Stimulated activated naive CD8-positive, alpha-beta T cell treated with anti-CD3 and anti-CD28 coated beads, Interleukin-15, Interleukin-2, amounts not matched to agents 100 ng/mL and 50 ng/mL, for 24 hours (primary cell): ENCODE results near the gene WASHC4.
A peak's percentile ranks its signal among the peaks of the same experiment; 100 is the strongest.

ENCODE experiments used
- H3K27ac Mint-ChIP-seq: one replicate; pipeline ENCODE4 v1.8.0; 2021; ENCODE audit warnings: mild to moderate bottlenecking, mixed read lengths
- H3K27me3 Mint-ChIP-seq: one replicate; pipeline ENCODE4 v1.8.0; 2021; ENCODE audit warnings: mixed read lengths
- H3K36me3 Mint-ChIP-seq: one replicate; pipeline ENCODE4 v1.8.0; 2021; ENCODE audit warnings: low read depth, mixed read lengths
- H3K4me1 Mint-ChIP-seq: one replicate; pipeline ENCODE4 v1.8.0; 2021; ENCODE audit warnings: low read depth, mixed read lengths
- H3K4me3 Mint-ChIP-seq: one replicate; pipeline ENCODE4 v1.8.0; 2021; ENCODE audit warnings: mild to moderate bottlenecking, mixed read lengths
- H3K9me3 Mint-ChIP-seq: one replicate; pipeline ENCODE4 v1.8.0; 2021; ENCODE audit warnings: mixed read lengths

The WASHC4 gene

DNA sequence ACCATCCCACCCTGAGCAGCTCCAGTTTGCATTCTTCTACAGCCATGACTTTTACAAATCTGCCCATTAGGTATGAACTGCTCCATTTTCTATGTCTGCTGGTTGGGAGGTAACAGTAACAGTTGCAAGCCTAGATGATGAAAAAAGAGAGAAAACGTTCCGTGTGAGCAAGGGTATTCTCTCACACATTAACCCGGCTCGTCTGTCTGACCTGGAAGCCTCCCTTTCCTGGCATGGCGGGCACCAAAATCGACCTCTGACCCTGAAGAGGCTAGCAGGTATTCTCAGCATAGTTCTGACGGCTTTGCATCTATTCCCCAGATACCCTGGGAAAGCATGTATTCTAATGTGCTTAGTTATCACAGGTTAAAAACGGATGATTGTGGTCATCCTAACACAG lies 96.6 kb downstream of the WASHC4 start:
- H3K27ac Mint-ChIP-seq = peak overlapping the region; percentile 67
- no peaks in the 10 kb centered on the region for H3K9me3 Mint-ChIP-seq
- no peak overlapping the region for H3K4me3 Mint-ChIP-seq
- H3K27me3 Mint-ChIP-seq = no peaks in the 10 kb centered on the region
- H3K4me1 Mint-ChIP-seq = peaks cover 16% of the 10 kb centered on the region
- peaks cover 41% of the 10 kb centered on the region for H3K36me3 Mint-ChIP-seq

DNA sequence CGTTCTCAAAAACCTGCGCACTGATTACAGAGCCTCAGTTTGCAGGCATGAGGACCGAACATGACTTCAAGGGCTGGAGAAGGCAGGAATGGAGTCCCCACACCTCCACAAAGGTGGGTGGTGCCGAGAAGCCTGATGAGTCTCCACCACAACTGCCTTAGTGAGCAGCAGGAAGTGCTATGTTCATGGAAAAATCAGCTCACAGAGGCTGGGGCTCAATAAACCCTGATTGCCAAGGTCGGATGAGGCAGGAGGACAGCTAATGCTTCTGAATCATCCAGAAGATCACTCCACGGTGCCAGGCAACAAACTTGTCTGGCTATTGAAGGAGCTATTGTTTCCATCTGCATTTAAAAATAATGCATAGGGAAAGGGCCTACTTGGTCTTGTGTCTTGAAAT lies 97.4 kb downstream of the WASHC4 start:
- Mint-ChIP-seq H3K4me1 (peaks cover 16% of the 10 kb centered on the region), H3K4me3 (peak overlapping the region; percentile 31), H3K9me3 (no peaks in the 10 kb centered on the region), H3K36me3 (peaks cover 41% of the 10 kb centered on the region), H3K27ac (peak overlapping the region; percentile 72), H3K27me3 (no peaks in the 10 kb centered on the region)

DNA sequence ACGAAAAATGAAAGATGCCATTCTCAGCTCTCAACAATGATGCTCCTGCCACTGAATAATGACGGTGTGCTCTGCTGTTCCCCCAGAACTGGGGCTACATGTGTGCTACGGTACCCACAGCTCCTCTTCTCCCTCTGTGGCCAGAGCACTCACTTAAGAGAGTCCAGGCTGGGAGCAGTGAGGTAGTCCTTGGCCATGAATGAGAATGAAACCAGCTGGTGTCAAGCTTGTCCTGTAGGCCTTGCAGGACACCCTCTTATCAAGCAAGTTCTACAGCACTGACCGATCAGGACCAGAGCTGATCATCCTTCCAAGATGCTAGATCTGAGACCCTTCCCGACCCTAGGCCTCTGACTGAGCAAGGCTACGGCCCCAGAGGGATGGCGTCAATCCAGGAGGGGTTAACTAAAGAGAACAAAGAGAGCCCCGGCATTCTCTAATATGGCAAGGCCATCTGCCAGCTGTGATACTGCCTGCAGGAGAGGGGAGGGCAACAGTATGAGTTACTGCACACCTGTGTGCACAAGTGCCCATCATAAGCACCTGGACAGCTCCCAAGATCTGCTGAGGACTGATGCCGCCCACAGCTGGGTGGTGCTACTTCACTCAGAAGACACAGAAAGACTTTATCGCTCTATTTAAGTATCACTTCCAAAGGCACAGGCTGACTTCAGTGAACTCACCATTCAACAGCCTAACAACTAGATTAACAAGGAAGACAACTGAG lies 98.0 kb downstream of the WASHC4 start:
- Mint-ChIP-seq H3K9me3 (no peaks in the 10 kb centered on the region), H3K4me3 (no peak overlapping the region), H3K27ac (peak overlapping the region; percentile 72), H3K36me3 (peaks cover 41% of the 10 kb centered on the region), H3K4me1 (peaks cover 16% of the 10 kb centered on the region), H3K27me3 (no peaks in the 10 kb centered on the region)

DNA sequence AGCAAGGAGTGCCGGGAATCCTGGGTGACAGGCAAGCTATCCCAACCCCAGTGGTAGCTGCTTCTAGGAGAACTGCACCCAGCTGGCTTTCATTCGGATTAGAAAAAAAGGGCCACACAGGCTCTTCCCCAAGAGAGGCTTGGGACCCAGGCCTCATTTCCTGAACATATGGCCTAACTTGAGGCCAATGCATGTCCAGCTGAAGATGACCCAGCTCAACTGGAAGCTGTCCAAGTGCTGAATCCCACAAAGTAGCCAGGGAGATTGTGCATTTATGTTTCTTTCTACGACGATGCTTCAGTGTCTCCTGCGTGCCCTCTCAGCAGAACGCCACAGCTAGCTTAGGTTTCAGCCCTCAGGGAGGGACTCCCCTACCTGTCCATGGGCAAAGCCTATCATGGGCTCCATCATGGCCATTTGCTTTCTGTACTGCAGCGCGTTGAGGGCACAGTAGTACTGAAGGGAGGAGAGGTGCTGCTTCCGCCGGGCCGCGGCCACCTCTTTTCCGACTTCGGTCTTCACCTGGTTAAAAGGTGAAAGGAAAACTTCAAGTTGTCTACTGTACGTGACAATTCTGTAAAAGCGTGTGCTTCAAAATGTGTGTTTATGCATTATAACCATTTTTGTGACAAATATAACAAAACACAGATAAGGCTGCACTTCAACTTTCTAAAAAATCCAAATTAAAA lies 99.3 kb downstream of the WASHC4 start:
- H3K27ac Mint-ChIP-seq = no peak overlapping the region
- H3K4me3 Mint-ChIP-seq = no peak overlapping the region
- H3K9me3 Mint-ChIP-seq = no peaks in the 10 kb centered on the region
- peaks cover 16% of the 10 kb centered on the region for H3K4me1 Mint-ChIP-seq
- H3K36me3 Mint-ChIP-seq = peaks cover 44% of the 10 kb centered on the region
- no peaks in the 10 kb centered on the region for H3K27me3 Mint-ChIP-seq

DNA sequence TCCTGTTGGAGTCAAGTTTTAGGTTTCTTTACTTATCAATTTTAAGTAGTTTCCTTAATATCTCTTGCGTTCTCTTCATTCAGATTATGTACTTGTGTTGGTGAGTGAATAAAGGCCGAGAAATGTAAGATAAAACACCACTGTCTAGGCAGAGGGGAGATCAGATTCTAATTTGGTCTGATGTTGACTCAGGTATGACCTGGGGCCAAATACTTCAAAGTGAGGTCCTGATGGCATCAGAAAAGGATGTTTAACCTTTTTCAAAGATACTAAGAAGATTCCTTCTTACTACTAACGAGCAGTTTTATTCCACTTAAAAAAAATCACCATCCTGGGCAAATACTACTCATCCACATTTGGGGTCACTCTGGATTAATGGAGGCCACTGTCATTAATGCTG lies 101.6 kb downstream of the WASHC4 start:
- Mint-ChIP-seq H3K4me3 (no peak overlapping the region), H3K27me3 (no peaks in the 10 kb centered on the region), H3K4me1 (peaks cover 13% of the 10 kb centered on the region), H3K9me3 (no peaks in the 10 kb centered on the region), H3K27ac (no peak overlapping the region), H3K36me3 (peaks cover 40% of the 10 kb centered on the region)

DNA sequence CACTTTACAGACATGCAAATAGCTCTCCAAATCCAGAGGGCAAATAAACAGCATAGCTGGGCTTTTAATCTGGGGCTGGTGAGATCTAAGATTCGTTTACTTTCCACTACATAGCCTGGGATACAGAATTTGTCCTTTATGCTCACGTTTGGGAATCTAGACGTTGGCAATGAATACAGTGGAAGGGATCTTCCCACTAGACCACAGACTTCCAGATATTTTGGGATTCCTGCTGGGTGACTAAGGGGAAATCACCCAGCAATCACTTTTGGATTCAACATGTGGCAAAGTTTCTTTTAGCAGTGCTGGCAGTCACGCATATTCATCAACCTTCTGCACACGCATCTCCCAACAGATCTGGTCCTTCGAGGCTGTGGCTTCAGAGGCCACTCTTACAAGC lies 104.9 kb downstream of the WASHC4 start:
- Mint-ChIP-seq H3K27ac (no peak overlapping the region), H3K4me1 (no peaks in the 10 kb centered on the region), H3K9me3 (no peaks in the 10 kb centered on the region)

DNA sequence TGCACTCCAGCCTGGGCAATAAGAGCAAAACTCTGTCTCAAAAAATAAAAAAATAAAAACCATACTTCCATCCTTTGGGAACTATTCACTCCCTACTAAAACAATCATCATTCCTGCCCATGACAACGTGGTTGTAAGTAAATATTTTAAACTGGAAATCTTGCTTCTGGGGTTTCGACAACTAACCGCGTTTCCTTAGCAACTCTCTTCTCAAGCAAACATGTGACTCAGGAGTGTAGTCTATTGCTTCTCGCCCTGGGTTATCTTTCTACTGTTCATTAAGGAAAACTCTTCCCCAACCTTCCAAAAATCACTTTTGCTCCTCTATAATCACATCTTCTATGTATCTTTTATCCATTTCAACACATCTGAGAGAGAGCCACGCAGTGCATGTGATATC lies 106.6 kb downstream of the WASHC4 start:
- Mint-ChIP-seq H3K9me3 (no peaks in the 10 kb centered on the region), H3K4me3 (no peak overlapping the region), H3K4me1 (no peaks in the 10 kb centered on the region), H3K27me3 (no peaks in the 10 kb centered on the region), H3K27ac (no peak overlapping the region), H3K36me3 (peaks cover 29% of the 10 kb centered on the region)

More for the DNA sequence above, 104.9 kb downstream of the WASHC4 start:
- no peaks in the 10 kb centered on the region for H3K27me3 Mint-ChIP-seq
- peaks cover 39% of the 10 kb centered on the region for H3K36me3 Mint-ChIP-seq
- H3K4me3 Mint-ChIP-seq = no peak overlapping the region

DNA sequence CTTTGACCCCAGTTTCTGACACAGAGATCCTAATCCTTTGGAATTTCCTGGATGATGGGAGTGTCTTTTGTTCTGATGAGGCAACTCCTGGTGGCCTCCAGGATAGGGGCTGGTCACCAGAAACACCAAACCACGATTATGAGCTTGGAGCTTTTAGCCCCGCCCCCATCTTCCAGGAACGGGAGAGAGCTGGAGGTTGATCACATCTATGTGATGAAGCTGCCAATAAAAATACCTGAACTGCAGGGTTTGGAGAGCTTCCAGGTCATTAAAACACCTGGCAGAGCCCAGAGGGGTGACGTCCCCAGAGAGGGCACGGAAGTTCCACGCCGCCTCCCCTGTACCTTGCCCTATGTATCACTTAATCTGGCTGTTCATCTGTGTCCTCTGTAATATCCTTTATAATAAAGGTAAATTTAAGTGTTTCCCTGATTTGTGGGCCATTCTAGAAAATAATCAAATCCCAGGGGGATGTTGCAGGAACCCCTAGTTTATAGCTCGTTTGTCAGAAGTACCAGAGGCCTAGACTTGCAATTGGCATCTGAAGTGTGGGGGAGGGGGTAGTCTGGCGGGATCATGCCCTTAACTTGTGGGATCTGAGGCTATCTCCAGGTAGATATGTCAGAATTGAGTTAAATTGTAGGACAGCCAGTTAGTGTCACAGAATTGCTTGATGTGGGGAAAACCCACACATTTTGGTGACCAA lies 107.3 kb downstream of the WASHC4 start:
- Mint-ChIP-seq H3K9me3 (no peaks in the 10 kb centered on the region), H3K36me3 (peaks cover 29% of the 10 kb centered on the region), H3K27ac (no peak overlapping the region), H3K4me1 (no peaks in the 10 kb centered on the region), H3K4me3 (no peak overlapping the region), H3K27me3 (no peaks in the 10 kb centered on the region)

DNA sequence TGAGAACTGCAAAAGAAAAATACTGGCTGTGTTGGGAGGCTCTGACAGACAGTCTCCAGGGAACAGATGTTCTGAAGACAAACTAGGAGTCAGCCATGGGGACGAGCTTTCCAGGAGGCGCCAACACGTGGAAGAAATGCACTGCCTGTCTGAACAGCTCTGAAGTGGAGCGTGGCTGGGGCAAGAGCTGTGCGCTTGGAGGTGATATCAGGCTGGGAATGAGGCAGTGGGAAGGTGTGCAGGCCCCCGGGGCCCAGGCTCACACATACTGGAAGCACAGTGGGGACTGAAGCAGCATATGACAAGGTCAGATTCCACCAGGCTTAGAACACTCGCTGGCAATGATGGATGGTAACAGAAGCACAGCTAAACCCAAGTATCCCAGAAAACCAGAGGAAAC lies 110.9 kb downstream of the WASHC4 start:
- H3K27me3 Mint-ChIP-seq = no peaks in the 10 kb centered on the region
- H3K36me3 Mint-ChIP-seq = peaks cover 39% of the 10 kb centered on the region

More for the DNA sequence above, 110.9 kb downstream of the WASHC4 start:
- H3K9me3 Mint-ChIP-seq = no peaks in the 10 kb centered on the region
- no peak overlapping the region for H3K4me3 Mint-ChIP-seq
- H3K4me1 Mint-ChIP-seq = no peaks in the 10 kb centered on the region
- H3K27ac Mint-ChIP-seq = no peak overlapping the region
